Panc1 (cell line): Measurements from ENCODE around the gene GAL. TPM values are rescaled to one million over a fixed set of nuclear protein-coding genes. Genes with fewer than 3 reads are reported as not detected.

ENCODE experiments used
- ATAC-seq: fragments of 200-7000 bp; cut with Tn5 transposase; 2 replicates; pipeline ENCODE4 v1.9.1; 2020; ENCODE audit warnings: mild to moderate bottlenecking, moderate library complexity
- BruUV-seq: library from RNA; stranded (reverse); fragments of 400-500 nt; replicated peaks from 2 replicates; lab custom pipeline; 2021; lab: Mats Ljungman, UMichigan
- CTCF ChIA-PET: fragments of 300-600 bp; sonication (Branson Sonifier 250); formaldehyde crosslinking; loops from one replicate; lab custom pipeline; 2022; ENCODE audit warnings: antibody characterized with exemption; lab: Charles Lee
- POLR2A ChIA-PET: fragments of 300-600 bp; sonication (Branson Sonifier 250); formaldehyde crosslinking; loops from one replicate; lab custom pipeline; 2022; ENCODE audit warnings: antibody characterized with exemption; lab: Charles Lee
- DNase-seq: peaks from one replicate; pipeline ENCODE4 v3.0.0-alpha.2; 2010; ENCODE audit warnings: low read depth, low spot score
- H3K27ac ChIP-seq: 2 replicates; pipeline ENCODE4 v1.5.1; 2011; ENCODE audit warnings: mild to moderate bottlenecking, low read length, inconsistent platforms
- H3K27me3 ChIP-seq: fragments of 200-500 bp; sonication (Bioruptor generic); 2 replicates; pipeline ENCODE4 v1.6.0; 2014; ENCODE audit warnings: low read length, inconsistent platforms; ENCODE audit not compliant: control insufficient read depth, insufficient read depth
- H3K36me3 ChIP-seq: fragments of 200-500 bp; sonication (Bioruptor generic); 2 replicates; pipeline ENCODE4 v1.5.1; 2014; ENCODE audit warnings: inconsistent platforms, mild to moderate bottlenecking, low read length, moderate library complexity; ENCODE audit not compliant: control insufficient read depth, insufficient read depth
- H3K4me1 ChIP-seq: 2 replicates; pipeline ENCODE4 v1.5.1; 2011; ENCODE audit warnings: inconsistent platforms, mild to moderate bottlenecking, low read length, moderate library complexity; ENCODE audit not compliant: control insufficient read depth, insufficient read depth
- H3K4me3 ChIP-seq, 2 experiments: 2 replicates each; pipeline ENCODE4 v1.5.1; 2011 to 2012; ENCODE audit warnings: low read depth in 2 of 2, low read length in 2 of 2, mild to moderate bottlenecking in 2 of 2, inconsistent platforms in 1 of 2, moderate library complexity in 1 of 2
- H3K9me3 ChIP-seq: fragments of 200-500 bp; sonication (Bioruptor generic); 2 replicates; pipeline ENCODE4 v1.5.1; 2014; ENCODE audit warnings: low read depth, mild to moderate bottlenecking, inconsistent platforms, low read length, moderate library complexity; ENCODE audit not compliant: control insufficient read depth, insufficient read depth
- CTCF ChIP-seq: fragments of 450-650 bp; IDR thresholded peaks from 2 replicates; pipeline ENCODE4 v1.5.1; 2017; ENCODE audit warnings: mild to moderate bottlenecking
- POLR2AphosphoS5 ChIP-seq: IDR thresholded peaks from 2 replicates; pipeline ENCODE4 v1.6.1; 2012; ENCODE audit warnings: mild to moderate bottlenecking, low read depth, low read length, moderate library complexity
- REST ChIP-seq, 2 experiments: IDR thresholded peaks; 2 replicates each; pipeline ENCODE4 v1.6.1; 2011 to 2012; ENCODE audit warnings: low read depth in 2 of 2, control low read depth in 1 of 2, low read length in 1 of 2, mild to moderate bottlenecking in 1 of 2, moderate library complexity in 1 of 2; ENCODE audit not compliant: insufficient read depth in 1 of 2
- SIN3A ChIP-seq: IDR thresholded peaks from 2 replicates; pipeline ENCODE4 v1.6.1; 2012; ENCODE audit warnings: low read depth, mild to moderate bottlenecking, low read length, moderate library complexity, borderline replicate concordance; ENCODE audit not compliant: insufficient read depth
- TCF7L2 ChIP-seq: IDR thresholded peaks from 2 replicates; pipeline ENCODE4 v1.6.1; 2011; ENCODE audit warnings: mild to moderate bottlenecking, low read depth, low read length, inconsistent platforms
- in situ Hi-C: cut with HindIII; loops from 2 replicates; pipeline ENCODE4 v1.10.0; 2016; ENCODE audit warnings: low sequenced_read_pairs, low pct_unique_long_range_greater_than_20kb
- intact Hi-C: fragments of 100-400 bp; cut with micrococcal nuclease; formaldehyde crosslinking; loops from one replicate; pipeline ENCODE4 v1.10.0; 2022; ENCODE audit not compliant: unreplicated experiment
- total RNA-seq: library from RNA; stranded (reverse); gene quantifications from one replicate; pipeline ENCODE4 v1.2.1, GENCODE V29; 2021; ENCODE audit not compliant: unreplicated experiment

Gene GAL
- total RNA-seq, 1 experiment from 2014 or later: 16.5 TPM

GRCh38 chr11:68664141-68664540 is 20.2 kb upstream of the GAL start:
- no peak for ATAC-seq
- no peak for DNase-seq
- in situ Hi-C loops (no loop called here), intact Hi-C loops (no loop called here)
- Histone ChIP-seq H3K4me1 (no peaks in the 10 kb centered on the region), H3K27me3 (no peaks in the 10 kb centered on the region), H3K9me3 (no peaks in the 10 kb centered on the region), H3K36me3 (no peaks in the 10 kb centered on the region; the same call in 1 of the 2 replicates), H3K27ac (no peak overlapping the region), H3K4me3 (no peak overlapping the region)
- CTCF ChIA-PET: no interaction called here
- POLR2A ChIA-PET: no interaction called here
- no TSS peak for BruUV-seq
- TF ChIP-seq POLR2AphosphoS5: no peak

GRCh38 chr11:68664906-68665305 is 19.4 kb upstream of the GAL start:
- intact Hi-C loops: no loop called here
- Histone ChIP-seq H3K9me3 (no peaks in the 10 kb centered on the region), H3K36me3 (no peaks in the 10 kb centered on the region; the same call in 1 of the 2 replicates), H3K27me3 (no peaks in the 10 kb centered on the region), H3K27ac (no peak overlapping the region), H3K4me1 (no peaks in the 10 kb centered on the region), H3K4me3 (no peak overlapping the region)
- in situ Hi-C loops: no loop called here
- ATAC-seq (no peak), DNase-seq (no peak)
- ChIA-PET CTCF (no interaction called here), POLR2A (no interaction called here)
- no TSS peak for BruUV-seq
- TF ChIP-seq POLR2AphosphoS5: no peak
- no peak for TF ChIP-seq REST (IDR thresholded peaks at IDR 0.05; ENCODE audit: insufficient read depth in 1 of 2, low read depth in 2 of 2, low read length in 1 of 2)
- no peak for TF ChIP-seq TCF7L2
- no peak for TF ChIP-seq CTCF
- TF ChIP-seq SIN3A: no peak

GRCh38 chr11:68665436-68665835 is 18.9 kb upstream of the GAL start:
- Histone ChIP-seq H3K4me1 (no peaks in the 10 kb centered on the region), H3K4me3 (no peak overlapping the region), H3K9me3 (no peaks in the 10 kb centered on the region), H3K27me3 (no peaks in the 10 kb centered on the region), H3K36me3 (no peaks in the 10 kb centered on the region; the same call in 1 of the 2 replicates), H3K27ac (no peak overlapping the region)
- intact Hi-C loops (no loop called here), in situ Hi-C loops (no loop called here)
- no peak for TF ChIP-seq POLR2AphosphoS5
- no peak for TF ChIP-seq TCF7L2
- TF ChIP-seq SIN3A: no peak
- TF ChIP-seq REST (IDR thresholded peaks at IDR 0.05; ENCODE audit: insufficient read depth in 1 of 2, low read depth in 2 of 2, low read length in 1 of 2): no peak
- TF ChIP-seq CTCF: no peak
- POLR2A ChIA-PET: interaction anchor here (0.6 kb wide), 1 partner anchor 12 kb away, joined by 4 read pairs; no protein-coding TSS in a partner anchor
- no peak for ATAC-seq
- DNase-seq: no peak
- CTCF ChIA-PET: no interaction called here
- no TSS peak for BruUV-seq
